Measurements from ENCODE around the gene GUCA2A. TPM values are rescaled to one million over a fixed set of nuclear protein-coding genes. Genes with fewer than 3 reads are reported as not detected.

Gene GUCA2A
- polyA plus RNA-seq, 1 of the 3 experiments (the other 2 are of a cell fraction), result not detected

GRCh38 chr1:42167611-42168390 lies 3.3 kb upstream of the GUCA2A start:
- Histone ChIP-seq H3K9ac (no peak overlapping the region), H3K27me3 (ENCODE audit: insufficient read depth) (no peaks in the 10 kb centered on the region), H3F3A (replicated peaks; ENCODE audit: insufficient read depth) (no peaks in the 10 kb centered on the region), H3K4me3 (ENCODE audit: low read depth in 2 of 2, low read length in 1 of 2) (no peak overlapping the region), H3K36me3 (replicated peaks in 1 of 2; ENCODE audit: control insufficient read depth in 1 of 2, insufficient read depth in 2 of 2, low read length in 1 of 2) (no peaks in the 10 kb centered on the region), H3K4me2 (no peak overlapping the region), H3K79me2 (ENCODE audit: insufficient read depth) (no peaks in the 10 kb centered on the region), H4K20me1 (ENCODE audit: insufficient read depth) (no peaks in the 10 kb centered on the region), H3K9me3 (no peaks in the 10 kb centered on the region), H2AFZ (ENCODE audit: low read depth) (no peak overlapping the region), H3K4me1 (ENCODE audit: control insufficient read depth in 1 of 2, insufficient read depth in 2 of 2, low read depth in 1 of 2, low read length in 1 of 2) (peaks cover 0 to 23% of the 10 kb centered on the region in 2 experiments; a peak in 1 of 4 replicates), H3K9me2 (no peaks in the 10 kb centered on the region), H3K27ac (ENCODE audit: low read depth in 2 of 2, low read length in 1 of 2) (no peak overlapping the region)
- ChIA-PET CTCF (interaction anchor here (1.1 kb wide), 1 partner anchor 21 kb away, joined by 4 read pairs; no protein-coding TSS in a partner anchor), POLR2A (no interaction called here)
- WGBS (ENCODE audit: low lambda C conversion rate), result 92% methylated on average over 21 of the region's 21 CpGs
- DNase-seq, result no peak
- TF ChIP-seq REST (IDR thresholded peaks at IDR 0.05; ENCODE audit: low read depth, low read length), result no peak
- no peak for TF ChIP-seq MAX (IDR thresholded peaks at IDR 0.05; ENCODE audit: low read depth)
- no peak for TF ChIP-seq RFX5 (IDR thresholded peaks at IDR 0.05; ENCODE audit: low read length)
- no peak for TF ChIP-seq RAD21 (IDR thresholded peaks at IDR 0.05; ENCODE audit: low read length)
- no peak for TF ChIP-seq TAF1 (IDR thresholded peaks at IDR 0.05; ENCODE audit: borderline replicate concordance, low read depth, low read length)
- no peak for TF ChIP-seq ELF1 (IDR thresholded peaks at IDR 0.05)
- TF ChIP-seq ZBTB33 (IDR thresholded peaks at IDR 0.05; ENCODE audit: borderline replicate concordance, low read depth), result no peak
- no peak for TF ChIP-seq TEAD4 (IDR thresholded peaks at IDR 0.05; ENCODE audit: borderline replicate concordance, insufficient read depth)
- TF ChIP-seq RCOR1 (IDR thresholded peaks at IDR 0.05; ENCODE audit: low read length), result no peak
- TF ChIP-seq SIN3A (IDR thresholded peaks at IDR 0.05; ENCODE audit: borderline replicate concordance, low read depth, low read length), result no peak
- no peak for TF ChIP-seq GABPA (IDR thresholded peaks at IDR 0.05; ENCODE audit: low read depth)
- TF ChIP-seq EP300 (IDR thresholded peaks at IDR 0.05; ENCODE audit: borderline replicate concordance in 1 of 2, low read depth in 1 of 2, low read length in 1 of 2), result no peak
- no peak for TF ChIP-seq USF1 (IDR thresholded peaks at IDR 0.05; ENCODE audit: borderline replicate concordance, low read depth)
- TF ChIP-seq NFIC (IDR thresholded peaks at IDR 0.05; ENCODE audit: borderline replicate concordance), result no peak
- no peak for TF ChIP-seq FOXM1 (IDR thresholded peaks at IDR 0.05; ENCODE audit: low read depth)
- no peak for TF ChIP-seq YY1 (IDR thresholded peaks at IDR 0.05; ENCODE audit: low read depth)
- no peak for TF ChIP-seq RXRA (IDR thresholded peaks at IDR 0.05; ENCODE audit: borderline replicate concordance, low read depth)
